Endodermal cell (in vitro differentiated cells): Measurements from ENCODE around the gene FHAD1. TPM values are rescaled to one million over a fixed set of nuclear protein-coding genes. Genes with fewer than 3 reads are reported as not detected.

Source experiments
- DNase-seq: peaks from one replicate; pipeline ENCODE4 v3.0.0-alpha.2; 2017
- H3K27ac ChIP-seq: 2 replicates; pipeline ENCODE4 v1.5.1; 2013; ENCODE audit warnings: mild to moderate bottlenecking, low read depth, low read length, moderate library complexity
- H3K27me3 ChIP-seq: 2 replicates; pipeline ENCODE4 v1.6.1; 2013; ENCODE audit warnings: mild to moderate bottlenecking, low read length, moderate library complexity; ENCODE audit not compliant: insufficient read depth, control insufficient read depth, poor library complexity, severe bottlenecking
- H3K36me3 ChIP-seq: 2 replicates; pipeline ENCODE4 v1.7.0; 2013; ENCODE audit warnings: mild to moderate bottlenecking, low read length, moderate library complexity; ENCODE audit not compliant: control insufficient read depth, insufficient read depth
- H3K4me1 ChIP-seq: one replicate; pipeline ENCODE4 v1.7.0; 2013; ENCODE audit warnings: low read length; ENCODE audit not compliant: control insufficient read depth, insufficient read depth
- H3K4me3 ChIP-seq: 2 replicates; pipeline ENCODE4 v1.5.1; 2013; ENCODE audit warnings: mild to moderate bottlenecking, low read length, moderate library complexity
- H3K9ac ChIP-seq: 2 replicates; pipeline ENCODE4 v1.6.1; 2013; ENCODE audit warnings: mild to moderate bottlenecking, low read length, moderate library complexity; ENCODE audit not compliant: poor library complexity, severe bottlenecking; ENCODE audit errors: extremely low read depth
- H3K9me3 ChIP-seq: 2 replicates; pipeline ENCODE4 v1.6.1; 2013; ENCODE audit warnings: mild to moderate bottlenecking, low read length, moderate library complexity; ENCODE audit not compliant: control insufficient read depth
- H3K27ac Mint-ChIP-seq: 2 replicates; pipeline ENCODE4 v1.8.0; 2020; ENCODE audit warnings: mixed read lengths
- H3K27me3 Mint-ChIP-seq: 2 replicates; pipeline ENCODE4 v1.8.0; 2021; ENCODE audit warnings: mild to moderate bottlenecking, mixed read lengths; ENCODE audit not compliant: insufficient read depth
- H3K36me3 Mint-ChIP-seq: 2 replicates; pipeline ENCODE4 v1.8.0; 2020; ENCODE audit warnings: low read depth, mixed read lengths
- H3K4me1 Mint-ChIP-seq: 2 replicates; pipeline ENCODE4 v1.8.0; 2020; ENCODE audit warnings: mixed read lengths
- H3K4me3 Mint-ChIP-seq: 2 replicates; pipeline ENCODE4 v1.8.0; 2020; ENCODE audit warnings: mild to moderate bottlenecking, moderate library complexity, mixed read lengths
- H3K9me3 Mint-ChIP-seq: 2 replicates; pipeline ENCODE4 v1.8.0; 2020; ENCODE audit warnings: mild to moderate bottlenecking, mixed read lengths
- CTCF ChIP-seq: fragments of 200-600 bp; sonication (generic); conservative IDR thresholded peaks from 2 replicates; pipeline ENCODE4 v1.5.0; 2021; ENCODE audit warnings: antibody characterized with exemption, mild to moderate bottlenecking
- WGBS, 2 experiments: methylation state at CpG; one replicate each; pipeline versions ENCODE4 v1.1.5 to v1.1.7; 2013; ENCODE audit warnings: missing lambda C conversion rate in 2 of 2, mixed read lengths in 1 of 2; ENCODE audit not compliant: insufficient coverage in 1 of 2, insufficient read length in 1 of 2; 5-methylcytosine and 5-hydroxymethylcytosine counted together
- total RNA-seq, 2 donors: library from RNA; stranded (reverse); fragmentation: NEBNext Ultra II Directional in 1 of 2; extraction: Animal tissue kit (Norgen Biotek cat#: 25700) in 1 of 2; gene quantifications; 2 replicates in 1 of 2; 3 replicates in 1 of 2; pipeline ENCODE4 v1.2.1, GENCODE V29; 2021

Gene FHAD1
- total RNA-seq, 2 donors from 2014 or later = 2.9 to 3.6 TPM

GRCh38 chr1:15277447-15277838 lies 30.4 kb downstream of the FHAD1 start:
- Mint-ChIP-seq H3K27me3 (peaks cover 5% of the 10 kb centered on the region), H3K9me3 (no peaks in the 10 kb centered on the region), H3K36me3 (no peaks in the 10 kb centered on the region), H3K4me3 (no peak overlapping the region), H3K27ac (no peak overlapping the region), H3K4me1 (peaks cover 3% of the 10 kb centered on the region)
- WGBS, 2 experiments = 91 to 100% methylated on average over 3 to 5 of the region's 5 CpGs
- no peak for TF ChIP-seq CTCF
- H3K27me3 ChIP-seq = no peaks in the 10 kb centered on the region
- no peaks in the 10 kb centered on the region for H3K4me1 ChIP-seq
- H3K4me3 ChIP-seq = no peak overlapping the region
- no peaks in the 10 kb centered on the region for H3K36me3 ChIP-seq
- H3K27ac ChIP-seq = no peak overlapping the region
- H3K9ac ChIP-seq = no peak overlapping the region
- H3K9me3 ChIP-seq = no peaks in the 10 kb centered on the region
- no peak for DNase-seq

GRCh38 chr1:15277933-15278332 lies 30.9 kb downstream of the FHAD1 start:
- no peaks in the 10 kb centered on the region for H3K9me3 ChIP-seq
- peaks cover 3% of the 10 kb centered on the region for H3K4me1 Mint-ChIP-seq
- no peak overlapping the region for H3K4me3 Mint-ChIP-seq
- no peaks in the 10 kb centered on the region for H3K4me1 ChIP-seq
- DNase-seq = no peak
- H3K4me3 ChIP-seq = no peak overlapping the region
- H3K36me3 Mint-ChIP-seq = no peaks in the 10 kb centered on the region
- H3K9me3 Mint-ChIP-seq = no peaks in the 10 kb centered on the region
- WGBS, 2 experiments = 98 to 100% methylated on average over 2 to 4 of the region's 4 CpGs
- no peak overlapping the region for H3K27ac Mint-ChIP-seq
- no peak for TF ChIP-seq CTCF
- no peak overlapping the region for H3K27ac ChIP-seq
- no peak overlapping the region for H3K9ac ChIP-seq
- H3K27me3 ChIP-seq = no peaks in the 10 kb centered on the region
- H3K36me3 ChIP-seq = no peaks in the 10 kb centered on the region
- H3K27me3 Mint-ChIP-seq = peaks cover 3% of the 10 kb centered on the region

GRCh38 chr1:15279576-15280230 lies 32.7 kb downstream of the FHAD1 start:
- WGBS, 2 experiments = 92 to 95% methylated on average over 6 to 10 of the region's 10 CpGs
- H3K27me3 Mint-ChIP-seq = peaks cover 3% of the 10 kb centered on the region
- no peaks in the 10 kb centered on the region for H3K27me3 ChIP-seq
- no peak overlapping the region for H3K4me3 ChIP-seq
- TF ChIP-seq CTCF = no peak
- DNase-seq = peak; percentile 73
- H3K9me3 ChIP-seq = no peaks in the 10 kb centered on the region
- H3K9me3 Mint-ChIP-seq = no peaks in the 10 kb centered on the region
- no peaks in the 10 kb centered on the region for H3K36me3 Mint-ChIP-seq
- H3K4me1 ChIP-seq = no peaks in the 10 kb centered on the region
- H3K4me1 Mint-ChIP-seq = peaks cover 6% of the 10 kb centered on the region
- no peaks in the 10 kb centered on the region for H3K36me3 ChIP-seq
- no peak overlapping the region for H3K9ac ChIP-seq
- H3K27ac ChIP-seq = no peak overlapping the region
- no peak overlapping the region for H3K4me3 Mint-ChIP-seq
- no peak overlapping the region for H3K27ac Mint-ChIP-seq
